ENCODE results near the gene COBLL1.
A peak's percentile ranks its signal among the peaks of the same experiment; 100 is the strongest.

Gene COBLL1, protein sequence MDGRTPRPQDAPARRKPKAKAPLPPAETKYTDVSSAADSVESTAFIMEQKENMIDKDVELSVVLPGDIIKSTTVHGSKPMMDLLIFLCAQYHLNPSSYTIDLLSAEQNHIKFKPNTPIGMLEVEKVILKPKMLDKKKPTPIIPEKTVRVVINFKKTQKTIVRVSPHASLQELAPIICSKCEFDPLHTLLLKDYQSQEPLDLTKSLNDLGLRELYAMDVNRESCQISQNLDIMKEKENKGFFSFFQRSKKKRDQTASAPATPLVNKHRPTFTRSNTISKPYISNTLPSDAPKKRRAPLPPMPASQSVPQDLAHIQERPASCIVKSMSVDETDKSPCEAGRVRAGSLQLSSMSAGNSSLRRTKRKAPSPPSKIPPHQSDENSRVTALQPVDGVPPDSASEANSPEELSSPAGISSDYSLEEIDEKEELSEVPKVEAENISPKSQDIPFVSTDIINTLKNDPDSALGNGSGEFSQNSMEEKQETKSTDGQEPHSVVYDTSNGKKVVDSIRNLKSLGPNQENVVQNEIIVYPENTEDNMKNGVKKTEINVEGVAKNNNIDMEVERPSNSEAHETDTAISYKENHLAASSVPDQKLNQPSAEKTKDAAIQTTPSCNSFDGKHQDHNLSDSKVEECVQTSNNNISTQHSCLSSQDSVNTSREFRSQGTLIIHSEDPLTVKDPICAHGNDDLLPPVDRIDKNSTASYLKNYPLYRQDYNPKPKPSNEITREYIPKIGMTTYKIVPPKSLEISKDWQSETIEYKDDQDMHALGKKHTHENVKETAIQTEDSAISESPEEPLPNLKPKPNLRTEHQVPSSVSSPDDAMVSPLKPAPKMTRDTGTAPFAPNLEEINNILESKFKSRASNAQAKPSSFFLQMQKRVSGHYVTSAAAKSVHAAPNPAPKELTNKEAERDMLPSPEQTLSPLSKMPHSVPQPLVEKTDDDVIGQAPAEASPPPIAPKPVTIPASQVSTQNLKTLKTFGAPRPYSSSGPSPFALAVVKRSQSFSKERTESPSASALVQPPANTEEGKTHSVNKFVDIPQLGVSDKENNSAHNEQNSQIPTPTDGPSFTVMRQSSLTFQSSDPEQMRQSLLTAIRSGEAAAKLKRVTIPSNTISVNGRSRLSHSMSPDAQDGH

DNA sequence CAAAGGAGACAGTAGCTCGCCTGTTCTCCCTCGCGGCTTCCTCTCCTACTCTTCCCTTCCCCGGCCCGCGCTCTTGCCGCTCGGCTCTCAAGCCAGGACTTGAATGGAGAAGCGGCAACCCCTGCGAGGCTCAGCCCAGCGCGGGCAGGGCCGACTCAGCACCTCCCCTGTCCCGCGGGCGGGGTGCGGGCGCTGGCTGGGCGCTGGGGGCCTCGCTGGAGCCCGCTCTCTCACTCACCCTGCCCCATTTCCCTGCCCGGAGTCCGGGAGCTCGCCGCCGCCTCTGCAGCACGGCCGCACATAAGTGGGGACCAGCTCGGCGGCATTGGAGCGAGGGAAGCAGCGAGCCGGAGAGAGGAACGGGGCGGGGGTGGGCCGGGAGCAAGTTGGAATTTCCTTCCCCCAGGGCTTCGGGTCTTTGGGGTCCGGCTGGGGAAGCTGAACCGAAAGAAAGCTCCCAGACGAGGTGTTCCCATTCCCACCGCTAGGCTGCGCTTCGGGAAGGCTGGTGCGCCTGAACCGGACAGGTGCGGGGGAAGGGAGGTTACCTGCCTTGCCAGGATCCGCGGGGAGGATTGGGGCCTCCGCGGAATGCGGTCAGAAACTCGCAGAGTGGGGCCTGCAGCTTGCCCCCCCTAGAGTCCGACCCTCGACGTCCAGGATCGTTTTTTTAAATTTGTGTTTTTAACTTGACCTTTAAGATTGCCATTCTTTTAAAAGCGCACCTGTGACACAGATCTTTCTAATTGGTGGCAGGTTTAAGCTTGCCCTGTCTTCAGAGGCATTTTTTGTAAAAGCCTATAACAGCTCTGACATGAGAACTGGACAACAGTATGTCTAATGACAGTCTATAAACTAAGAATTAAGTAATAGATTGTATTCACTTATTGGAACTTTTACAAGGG, at the start of gene COBLL1:
Gene COBLL1 (minus strand): TSS at position 105 of the 905 bp plus-strand sequence. CDS start 627 bp downstream, outside the sequence.
- no peak for TF ChIP-seq EZH2 (IDR thresholded peaks at IDR 0.05; ENCODE audit: borderline replicate concordance, low read length)
- TF ChIP-seq, protein P1, sequence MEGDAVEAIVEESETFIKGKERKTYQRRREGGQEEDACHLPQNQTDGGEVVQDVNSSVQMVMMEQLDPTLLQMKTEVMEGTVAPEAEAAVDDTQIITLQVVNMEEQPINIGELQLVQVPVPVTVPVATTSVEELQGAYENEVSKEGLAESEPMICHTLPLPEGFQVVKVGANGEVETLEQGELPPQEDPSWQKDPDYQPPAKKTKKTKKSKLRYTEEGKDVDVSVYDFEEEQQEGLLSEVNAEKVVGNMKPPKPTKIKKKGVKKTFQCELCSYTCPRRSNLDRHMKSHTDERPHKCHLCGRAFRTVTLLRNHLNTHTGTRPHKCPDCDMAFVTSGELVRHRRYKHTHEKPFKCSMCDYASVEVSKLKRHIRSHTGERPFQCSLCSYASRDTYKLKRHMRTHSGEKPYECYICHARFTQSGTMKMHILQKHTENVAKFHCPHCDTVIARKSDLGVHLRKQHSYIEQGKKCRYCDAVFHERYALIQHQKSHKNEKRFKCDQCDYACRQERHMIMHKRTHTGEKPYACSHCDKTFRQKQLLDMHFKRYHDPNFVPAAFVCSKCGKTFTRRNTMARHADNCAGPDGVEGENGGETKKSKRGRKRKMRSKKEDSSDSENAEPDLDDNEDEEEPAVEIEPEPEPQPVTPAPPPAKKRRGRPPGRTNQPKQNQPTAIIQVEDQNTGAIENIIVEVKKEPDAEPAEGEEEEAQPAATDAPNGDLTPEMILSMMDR (IDR thresholded peaks at IDR 0.05; ENCODE audit: low read length), result peak; percentile 58
- Histone ChIP-seq H3K9me2 (ENCODE audit: low read depth, low read length) (no peaks in the 10 kb centered on the region), H3K27me3 (ENCODE audit: insufficient read depth, low read length) (no peaks in the 10 kb centered on the region), H4K20me1 (ENCODE audit: insufficient read depth, low read length) (no peaks in the 10 kb centered on the region), H3K4me1 (ENCODE audit: insufficient read depth, low read length, severe bottlenecking) (peaks cover 4% of the 10 kb centered on the region), H3K9ac (ENCODE audit: low read length) (no peak within 1 kb of the TSS), H3K79me2 (ENCODE audit: insufficient read depth, low read length) (no peaks in the 10 kb centered on the region), H3K27ac (ENCODE audit: low read depth, low read length, poor library complexity, severe bottlenecking) (no peak within 1 kb of the TSS), H3K4me3 (ENCODE audit: low read depth, low read length, poor library complexity, severe bottlenecking) (peak within 1 kb of the TSS; percentile 57), H3K9me3 (ENCODE audit: low read length) (no peaks in the 10 kb centered on the region), H3K36me3 (ENCODE audit: insufficient read depth, low read length) (no peaks in the 10 kb centered on the region), H2AFZ (ENCODE audit: low read length) (no peak within 1 kb of the TSS), H3F3A (ENCODE audit: insufficient read depth, low read length) (no peaks in the 10 kb centered on the region), H3K4me2 (ENCODE audit: low read length) (peak within 1 kb of the TSS; percentile 69)

DNA sequence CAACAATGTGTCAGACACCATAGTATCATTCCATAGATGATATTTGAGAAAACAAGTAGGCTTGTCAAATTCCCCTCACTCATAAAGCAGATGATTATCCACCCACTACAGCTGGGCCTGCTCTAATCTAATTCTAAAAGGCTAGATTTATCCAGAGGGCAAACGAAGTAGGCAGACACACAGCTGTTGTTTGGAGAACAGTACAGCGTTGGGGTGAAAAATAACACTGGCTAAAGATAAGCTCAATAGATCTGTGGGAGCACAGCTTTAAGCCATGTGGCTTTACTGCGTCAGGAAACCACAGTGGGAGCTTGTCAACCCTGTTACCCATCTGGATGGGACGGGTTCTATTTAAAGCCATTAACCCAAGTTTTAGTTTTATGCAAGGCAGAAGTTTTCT, 48.9 kb upstream of the COBLL1 start:
- TF ChIP-seq EZH2 (IDR thresholded peaks at IDR 0.05; ENCODE audit: borderline replicate concordance, low read length), result no peak
- TF ChIP-seq, protein P1 (IDR thresholded peaks at IDR 0.05; ENCODE audit: low read length), result no peak
- H3K36me3 ChIP-seq (ENCODE audit: insufficient read depth, low read length), result no peaks in the 10 kb centered on the region
- no peaks in the 10 kb centered on the region for H3K4me1 ChIP-seq (ENCODE audit: insufficient read depth, low read length, severe bottlenecking)
- H3K9me2 ChIP-seq (ENCODE audit: low read depth, low read length), result no peaks in the 10 kb centered on the region
- H3K4me2 ChIP-seq (ENCODE audit: low read length), result no peak overlapping the region
- no peaks in the 10 kb centered on the region for H3K27me3 ChIP-seq (ENCODE audit: insufficient read depth, low read length)
- no peak overlapping the region for H3K4me3 ChIP-seq (ENCODE audit: low read depth, low read length, poor library complexity, severe bottlenecking)
- H3K27ac ChIP-seq (ENCODE audit: low read depth, low read length, poor library complexity, severe bottlenecking), result no peak overlapping the region
- H3F3A ChIP-seq (ENCODE audit: insufficient read depth, low read length), result no peaks in the 10 kb centered on the region
- no peak overlapping the region for H2AFZ ChIP-seq (ENCODE audit: low read length)
- no peaks in the 10 kb centered on the region for H4K20me1 ChIP-seq (ENCODE audit: insufficient read depth, low read length)
- H3K9me3 ChIP-seq (ENCODE audit: low read length), result no peaks in the 10 kb centered on the region
- H3K79me2 ChIP-seq (ENCODE audit: insufficient read depth, low read length), result no peaks in the 10 kb centered on the region
- no peak overlapping the region for H3K9ac ChIP-seq (ENCODE audit: low read length)

DNA sequence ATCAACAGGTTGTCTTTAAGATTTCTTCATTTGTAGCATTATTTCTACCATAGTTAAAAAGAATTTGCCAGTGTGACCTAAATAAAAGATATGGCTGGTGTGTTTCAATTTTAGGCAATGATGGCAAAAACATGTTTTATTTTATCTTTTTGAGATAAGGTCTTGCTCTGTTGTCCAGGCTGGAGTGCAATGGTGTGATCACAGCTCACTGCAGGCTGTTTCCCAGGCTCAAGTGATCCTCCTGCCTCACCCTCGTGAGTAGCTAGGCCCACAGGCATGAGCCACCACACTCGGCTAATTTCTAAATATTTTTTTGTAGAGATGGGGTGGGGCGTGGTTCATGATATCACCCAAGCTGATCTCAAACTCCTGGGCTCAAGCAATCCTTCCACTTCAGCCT, 47.0 kb upstream of the COBLL1 start:
- H2AFZ ChIP-seq (ENCODE audit: low read length), result no peak overlapping the region
- H3F3A ChIP-seq (ENCODE audit: insufficient read depth, low read length), result no peaks in the 10 kb centered on the region
- H3K79me2 ChIP-seq (ENCODE audit: insufficient read depth, low read length), result no peaks in the 10 kb centered on the region
- H3K4me2 ChIP-seq (ENCODE audit: low read length), result no peak overlapping the region
- no peaks in the 10 kb centered on the region for H3K9me2 ChIP-seq (ENCODE audit: low read depth, low read length)
- no peak overlapping the region for H3K9ac ChIP-seq (ENCODE audit: low read length)
- no peaks in the 10 kb centered on the region for H3K27me3 ChIP-seq (ENCODE audit: insufficient read depth, low read length)
- H3K36me3 ChIP-seq (ENCODE audit: insufficient read depth, low read length), result no peaks in the 10 kb centered on the region
- H4K20me1 ChIP-seq (ENCODE audit: insufficient read depth, low read length), result no peaks in the 10 kb centered on the region
- no peaks in the 10 kb centered on the region for H3K4me1 ChIP-seq (ENCODE audit: insufficient read depth, low read length, severe bottlenecking)
- no peak for TF ChIP-seq EZH2 (IDR thresholded peaks at IDR 0.05; ENCODE audit: borderline replicate concordance, low read length)
- TF ChIP-seq, protein P1 (IDR thresholded peaks at IDR 0.05; ENCODE audit: low read length), result no peak
- no peak overlapping the region for H3K4me3 ChIP-seq (ENCODE audit: low read depth, low read length, poor library complexity, severe bottlenecking)
- H3K9me3 ChIP-seq (ENCODE audit: low read length), result no peaks in the 10 kb centered on the region
- H3K27ac ChIP-seq (ENCODE audit: low read depth, low read length, poor library complexity, severe bottlenecking), result no peak overlapping the region

Measured in OCI-LY1 (cell line).